Loucy (cell line): ENCODE data around the gene TMBIM6.
"Not testable (repeated sequence)": the region's sequence is repeated elsewhere in the genome, so short reads cannot be mapped to it uniquely, and the experiment has no call there.

Experiments used
- H2AFZ ChIP-seq: fragments of 200-600 bp; sonication (generic); 2 replicates; pipeline ENCODE4 v1.6.0; 2016; ENCODE audit warnings: antibody characterized with exemption, mild to moderate bottlenecking, low read length, moderate library complexity
- H3F3A ChIP-seq: fragments of 200-600 bp; 2 replicates; pipeline ENCODE4 v1.6.0; 2016; ENCODE audit warnings: antibody characterized with exemption, low read depth, mild to moderate bottlenecking
- H3K27me3 ChIP-seq: fragments of 200-600 bp; sonication (generic); 2 replicates; pipeline ENCODE4 v1.6.1; 2014; ENCODE audit warnings: low read length, mild to moderate bottlenecking; ENCODE audit not compliant: insufficient read depth, poor library complexity, severe bottlenecking
- H3K36me3 ChIP-seq: fragments of 200-600 bp; sonication (generic); 2 replicates; pipeline ENCODE4 v1.6.1; 2016; ENCODE audit warnings: low read length; ENCODE audit not compliant: insufficient read depth
- H3K4me1 ChIP-seq: fragments of 200-600 bp; sonication (generic); 2 replicates; pipeline ENCODE4 v1.5.1; 2014; ENCODE audit warnings: low read length, mild to moderate bottlenecking; ENCODE audit not compliant: insufficient read depth, poor library complexity, severe bottlenecking
- H3K4me2 ChIP-seq: fragments of 200-600 bp; sonication (generic); 2 replicates; pipeline ENCODE4 v1.6.0; 2014; ENCODE audit warnings: antibody characterized with exemption, low read length, low read depth, mild to moderate bottlenecking; ENCODE audit not compliant: poor library complexity, severe bottlenecking
- H3K4me3 ChIP-seq: fragments of 200-600 bp; sonication (generic); 2 replicates; pipeline ENCODE4 v1.5.1; 2014; ENCODE audit warnings: low read length, mild to moderate bottlenecking, mixed read lengths; ENCODE audit not compliant: poor library complexity, severe bottlenecking
- H3K79me2 ChIP-seq: fragments of 200-600 bp; sonication (generic); 2 replicates; pipeline ENCODE4 v1.6.1; 2014; ENCODE audit warnings: low read length; ENCODE audit not compliant: insufficient read depth
- H3K9ac ChIP-seq: fragments of 200-600 bp; sonication (generic); 2 replicates; pipeline ENCODE4 v1.6.0; 2014; ENCODE audit warnings: mild to moderate bottlenecking, low read depth, low read length, moderate library complexity; ENCODE audit not compliant: poor library complexity, severe bottlenecking
- H3K9me2 ChIP-seq: fragments of 200-600 bp; sonication (generic); replicated peaks from 2 replicates; pipeline ENCODE4 v1.6.1; 2016; ENCODE audit warnings: low read depth, low read length, mixed read lengths
- H3K9me3 ChIP-seq: fragments of 200-600 bp; sonication (generic); 2 replicates; pipeline ENCODE4 v1.6.1; 2014; ENCODE audit warnings: mild to moderate bottlenecking, antibody characterized with exemption, low read length, low read depth; ENCODE audit not compliant: insufficient read depth
- H4K20me1 ChIP-seq: fragments of 200-600 bp; sonication (generic); 2 replicates; pipeline ENCODE4 v1.6.0; 2014; ENCODE audit warnings: antibody characterized with exemption, low read length, mild to moderate bottlenecking; ENCODE audit not compliant: insufficient read depth, poor library complexity, severe bottlenecking
- EZH2phosphoT487 ChIP-seq: fragments of 200-600 bp; IDR thresholded peaks from 2 replicates; pipeline ENCODE4 v1.6.1; 2018; ENCODE audit warnings: antibody characterized with exemption, mild to moderate bottlenecking, moderate library complexity, borderline replicate concordance
- TF ChIP-seq, protein P1 (sequence below): fragments of 200-600 bp; sonication (generic); conservative IDR thresholded peaks from 2 replicates; pipeline ENCODE4 v1.5.1; 2014; ENCODE audit warnings: mild to moderate bottlenecking, antibody characterized with exemption, low read length

TMBIM6 gene

DNA sequence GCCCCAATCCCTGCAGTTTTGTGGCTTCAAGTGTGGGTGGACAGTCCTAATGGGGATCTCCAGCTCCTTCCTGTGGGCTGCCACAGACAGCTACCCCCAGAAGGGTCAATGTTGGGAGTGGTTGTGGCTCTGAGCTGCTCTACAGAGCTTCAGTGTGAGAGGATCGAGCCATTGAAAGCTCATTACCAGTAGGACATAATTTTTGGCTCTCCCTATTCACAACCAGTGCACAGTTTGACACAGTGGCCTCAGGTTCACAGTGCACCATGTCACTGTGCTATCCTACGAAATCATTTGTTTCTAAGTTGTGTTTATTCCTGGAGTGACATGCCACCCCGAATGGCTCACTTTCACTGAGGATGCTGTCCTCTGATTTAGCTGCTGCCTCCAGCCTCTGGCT, 22.8 kb downstream of the TMBIM6 start:
- peaks cover under 1% of the 10 kb centered on the region for H3K79me2 ChIP-seq
- H3K9me2 ChIP-seq: no peaks in the 10 kb centered on the region
- TF ChIP-seq EZH2phosphoT487: no peak
- TF ChIP-seq, protein P1, sequence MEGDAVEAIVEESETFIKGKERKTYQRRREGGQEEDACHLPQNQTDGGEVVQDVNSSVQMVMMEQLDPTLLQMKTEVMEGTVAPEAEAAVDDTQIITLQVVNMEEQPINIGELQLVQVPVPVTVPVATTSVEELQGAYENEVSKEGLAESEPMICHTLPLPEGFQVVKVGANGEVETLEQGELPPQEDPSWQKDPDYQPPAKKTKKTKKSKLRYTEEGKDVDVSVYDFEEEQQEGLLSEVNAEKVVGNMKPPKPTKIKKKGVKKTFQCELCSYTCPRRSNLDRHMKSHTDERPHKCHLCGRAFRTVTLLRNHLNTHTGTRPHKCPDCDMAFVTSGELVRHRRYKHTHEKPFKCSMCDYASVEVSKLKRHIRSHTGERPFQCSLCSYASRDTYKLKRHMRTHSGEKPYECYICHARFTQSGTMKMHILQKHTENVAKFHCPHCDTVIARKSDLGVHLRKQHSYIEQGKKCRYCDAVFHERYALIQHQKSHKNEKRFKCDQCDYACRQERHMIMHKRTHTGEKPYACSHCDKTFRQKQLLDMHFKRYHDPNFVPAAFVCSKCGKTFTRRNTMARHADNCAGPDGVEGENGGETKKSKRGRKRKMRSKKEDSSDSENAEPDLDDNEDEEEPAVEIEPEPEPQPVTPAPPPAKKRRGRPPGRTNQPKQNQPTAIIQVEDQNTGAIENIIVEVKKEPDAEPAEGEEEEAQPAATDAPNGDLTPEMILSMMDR: no peak
- H3K9me3 ChIP-seq: no peaks in the 10 kb centered on the region
- peak overlapping the region; percentile 72 for H3K4me2 ChIP-seq
- peak overlapping the region; percentile 63 for H3K9ac ChIP-seq
- H3F3A ChIP-seq: peaks cover 37% of the 10 kb centered on the region
- H4K20me1 ChIP-seq: peaks cover 26% of the 10 kb centered on the region
- no peaks in the 10 kb centered on the region for H3K27me3 ChIP-seq
- H3K36me3 ChIP-seq: peaks cover 51% of the 10 kb centered on the region
- peak overlapping the region; percentile 43 for H3K4me3 ChIP-seq
- H2AFZ ChIP-seq: no peak overlapping the region
- H3K4me1 ChIP-seq: peaks cover 44% of the 10 kb centered on the region

DNA sequence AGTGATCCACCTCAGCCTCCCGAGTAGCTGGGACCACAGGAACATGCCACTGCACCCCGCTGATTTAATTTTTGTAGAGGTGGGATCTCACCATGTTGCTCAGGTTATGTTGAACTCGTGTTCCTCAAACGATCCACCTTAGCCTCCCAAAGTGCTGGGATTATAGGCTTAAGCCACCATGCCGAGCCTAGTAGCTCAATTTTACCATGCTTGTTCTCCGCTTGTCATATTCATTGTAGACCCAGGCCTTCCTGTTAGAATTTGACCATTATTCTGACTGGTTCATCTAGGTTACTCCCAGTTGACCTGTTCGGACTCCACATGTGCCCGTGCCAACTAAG, 24.7 kb downstream of the TMBIM6 start:
- no peaks in the 10 kb centered on the region for H3K9me2 ChIP-seq
- peaks cover 35% of the 10 kb centered on the region for H3F3A ChIP-seq

DNA sequence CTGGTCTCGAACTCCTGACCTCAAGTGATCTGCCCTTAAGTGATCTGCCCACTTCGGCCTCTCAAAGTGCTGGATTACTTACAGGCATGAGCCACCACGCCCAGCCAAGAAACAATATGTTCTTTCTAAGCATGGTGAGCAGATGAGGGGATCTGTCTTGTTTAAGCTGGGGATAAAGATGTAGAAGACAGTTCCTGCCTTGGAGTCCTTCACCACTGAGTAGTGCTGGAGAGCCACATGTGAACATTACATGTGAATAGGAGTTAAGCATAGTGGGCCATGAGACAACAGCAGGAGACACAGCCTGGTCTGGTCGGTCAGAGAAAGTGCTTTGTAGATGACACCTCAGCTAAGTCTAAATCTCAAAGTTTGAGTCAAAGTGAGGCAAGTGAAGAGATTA, 26.0 kb downstream of the TMBIM6 start:
- TF ChIP-seq, protein P1: no peak
- no peak for TF ChIP-seq EZH2phosphoT487
- H3K9ac ChIP-seq: no peak overlapping the region
- H3K4me3 ChIP-seq: no peak overlapping the region
- H3F3A ChIP-seq: peaks cover 23% of the 10 kb centered on the region
- no peaks in the 10 kb centered on the region for H3K9me3 ChIP-seq
- H4K20me1 ChIP-seq: peaks cover 13% of the 10 kb centered on the region
- no peaks in the 10 kb centered on the region for H3K9me2 ChIP-seq
- H2AFZ ChIP-seq: no peak overlapping the region
- H3K4me2 ChIP-seq: no peak overlapping the region
- H3K27me3 ChIP-seq: no peaks in the 10 kb centered on the region
- H3K36me3 ChIP-seq: peaks cover 21% of the 10 kb centered on the region
- H3K79me2 ChIP-seq: no peaks in the 10 kb centered on the region
- H3K4me1 ChIP-seq: peaks cover 28% of the 10 kb centered on the region

More for the DNA sequence above, 24.7 kb downstream of the TMBIM6 start:
- no peaks in the 10 kb centered on the region for H3K79me2 ChIP-seq
- no peak overlapping the region for H3K4me2 ChIP-seq
- no peak overlapping the region for H2AFZ ChIP-seq
- H3K4me1 ChIP-seq: peaks cover 41% of the 10 kb centered on the region
- H3K36me3 ChIP-seq: peaks cover 33% of the 10 kb centered on the region
- peaks cover 25% of the 10 kb centered on the region for H4K20me1 ChIP-seq
- H3K9me3 ChIP-seq: no peaks in the 10 kb centered on the region
- no peak overlapping the region for H3K4me3 ChIP-seq
- TF ChIP-seq, protein P1: no peak
- no peak for TF ChIP-seq EZH2phosphoT487
- no peaks in the 10 kb centered on the region for H3K27me3 ChIP-seq
- H3K9ac ChIP-seq: no peak overlapping the region

DNA sequence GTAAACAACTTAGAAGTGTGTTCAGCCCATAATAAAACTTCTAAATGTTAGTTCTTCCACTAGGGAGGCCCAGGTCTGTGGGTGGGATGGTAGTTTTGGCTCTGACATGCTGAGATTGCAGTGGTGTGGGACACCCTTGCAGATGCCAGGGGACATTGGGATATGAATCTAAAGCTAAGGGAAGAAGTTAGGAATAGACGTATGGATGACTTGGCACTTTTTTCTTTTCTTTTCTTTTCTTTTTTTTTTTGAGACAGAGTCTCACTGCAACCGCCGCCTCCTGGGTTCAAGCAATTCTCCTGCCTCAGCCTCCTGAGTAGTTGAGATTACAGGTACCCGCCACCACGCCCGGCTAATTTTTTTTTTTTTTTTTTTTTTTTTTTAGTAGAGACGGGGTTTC, 31.7 kb downstream of the TMBIM6 start:
- not testable (repeated sequence) for H3F3A ChIP-seq, H3K9me2 ChIP-seq, H3K4me2 ChIP-seq, H4K20me1 ChIP-seq, H3K27me3 ChIP-seq, H3K36me3 ChIP-seq, H3K4me3 ChIP-seq, H3K9me3 ChIP-seq, H3K9ac ChIP-seq, H3K79me2 ChIP-seq, H2AFZ ChIP-seq, H3K4me1 ChIP-seq
